Cardiac septum (tissue), 1 donor: ENCODE data around the gene TNFSF13B. TPM values are rescaled to one million over a fixed set of nuclear protein-coding genes. Genes with fewer than 3 reads are reported as not detected.
"Not testable (repeated sequence)": the region's sequence is repeated elsewhere in the genome, so short reads cannot be mapped to it uniquely, and the experiment has no call there.

Source experiments
- DNase-seq: peaks from one replicate; pipeline ENCODE4 v3.0.0-alpha.2; 2020; ENCODE audit warnings: low spot score
- intact Hi-C: fragments of 100-400 bp; cut with DNase I; formaldehyde crosslinking; loops from one replicate; pipeline ENCODE4 v1.14.0; 2022
- total RNA-seq: library from RNA; stranded (reverse); fragmentation: NEBNext Ultra II Directional; extraction: Animal tissue kit (Norgen Biotek cat#: 25700); gene quantifications from one replicate; pipeline ENCODE4 v1.2.1, GENCODE V29; 2021
- donor health status: DM: no; HTN: no; CAD: no.

TNFSF13B gene
- total RNA-seq, 1 donor from 2014 or later = 4.0 TPM

GRCh38 chr13:108276060-108276459, 6.5 kb downstream of the TNFSF13B start:
- intact Hi-C loops = no loop called here
- no peak for DNase-seq

GRCh38 chr13:108278466-108278865, 8.9 kb downstream of the TNFSF13B start:
- intact Hi-C loops = no loop called here
- no peak for DNase-seq

GRCh38 chr13:108281901-108282300, 12.4 kb downstream of the TNFSF13B start:
- intact Hi-C loops = no loop called here
- DNase-seq = no peak

GRCh38 chr13:108283110-108283509, 13.6 kb downstream of the TNFSF13B start:
- intact Hi-C loops = no loop called here
- DNase-seq = no peak

- intact Hi-C loops = no loop called here
- DNase-seq = no peak
Observed at GRCh38 chr13:108288741-108289140, 19.2 kb downstream of the TNFSF13B start.

GRCh38 chr13:108289819-108290218, 20.3 kb downstream of the TNFSF13B start:
- intact Hi-C loops = no loop called here
- no peak for DNase-seq

- intact Hi-C loops = no loop called here
- no peak for DNase-seq
Observed at GRCh38 chr13:108297114-108297513, 27.6 kb downstream of the TNFSF13B start.

- intact Hi-C loops = no loop called here
- no peak for DNase-seq
Observed at GRCh38 chr13:108302279-108302678, 32.8 kb downstream of the TNFSF13B start.

GRCh38 chr13:108304170-108305016, 34.9 kb downstream of the TNFSF13B start:
- intact Hi-C loops = no loop called here
- no peak for DNase-seq

- no peak for DNase-seq
- intact Hi-C loops = no loop called here
Observed at GRCh38 chr13:108305655-108306054, 36.1 kb downstream of the TNFSF13B start.

GRCh38 chr13:108306860-108307259, 37.3 kb downstream of the TNFSF13B start:
- DNase-seq = no peak

GRCh38 chr13:108311596-108311995, 42.1 kb downstream of the TNFSF13B start:
- DNase-seq, intact Hi-C loops: not testable (repeated sequence)

More at GRCh38 chr13:108306860-108307259, 37.3 kb downstream of the TNFSF13B start:
- intact Hi-C loops = no loop called here

- intact Hi-C loops = no loop called here
- DNase-seq = no peak
Observed at GRCh38 chr13:108313382-108313781, 43.9 kb downstream of the TNFSF13B start.

- intact Hi-C loops = no loop called here
- DNase-seq = no peak
Observed at GRCh38 chr13:108315273-108315672, 45.8 kb downstream of the TNFSF13B start.

GRCh38 chr13:108315991-108316390, 46.5 kb downstream of the TNFSF13B start:
- DNase-seq = no peak
- intact Hi-C loops = no loop called here

GRCh38 chr13:108316413-108316812, 46.9 kb downstream of the TNFSF13B start:
- no peak for DNase-seq
- intact Hi-C loops = no loop called here

- no peak for DNase-seq
- intact Hi-C loops = no loop called here
Observed at GRCh38 chr13:108322206-108322824, 52.8 kb downstream of the TNFSF13B start.

GRCh38 chr13:108323031-108323430, 53.5 kb downstream of the TNFSF13B start:
- no peak for DNase-seq
- intact Hi-C loops = no loop called here

- no peak for DNase-seq
- intact Hi-C loops = no loop called here
Observed at GRCh38 chr13:108325863-108326262, 56.3 kb downstream of the TNFSF13B start.

- no peak for DNase-seq
- intact Hi-C loops = no loop called here
Observed at GRCh38 chr13:108326309-108326708, 56.8 kb downstream of the TNFSF13B start.

GRCh38 chr13:108328848-108329247, 59.3 kb downstream of the TNFSF13B start:
- intact Hi-C loops = no loop called here

More at GRCh38 chr13:108328848-108329247, 59.3 kb downstream of the TNFSF13B start:
- no peak for DNase-seq
